ENCODE results near the gene NHP2.
A peak's percentile ranks its signal among the peaks of the same experiment; 100 is the strongest.
"Not testable (repeated sequence)": the region's sequence is repeated elsewhere in the genome, so short reads cannot be mapped to it uniquely, and the experiment has no call there.

NHP2 gene

GRCh38 chr5:178143246-178143645 is 10.4 kb downstream of the NHP2 start:
- no peak for TF ChIP-seq CTCF (IDR thresholded peaks at IDR 0.05; ENCODE audit: insufficient read depth, missing control alignments)
- no peak for FAIRE-seq
- DNase-seq (ENCODE audit: insufficient read length, low spot score): no peak

- FAIRE-seq (no peak), DNase-seq (ENCODE audit: insufficient read length, low spot score) (no peak)
- TF ChIP-seq CTCF (IDR thresholded peaks at IDR 0.05; ENCODE audit: insufficient read depth, missing control alignments): no peak
Measured at GRCh38 chr5:178142642-178143041, 11.0 kb downstream of the NHP2 start.

- TF ChIP-seq CTCF (IDR thresholded peaks at IDR 0.05; ENCODE audit: insufficient read depth, missing control alignments): no peak
- FAIRE-seq (no peak), DNase-seq (ENCODE audit: insufficient read length, low spot score) (no peak)
Measured at GRCh38 chr5:178141550-178141949, 12.1 kb downstream of the NHP2 start.

- no peak for TF ChIP-seq CTCF (IDR thresholded peaks at IDR 0.05; ENCODE audit: insufficient read depth, missing control alignments)
- DNase-seq (ENCODE audit: insufficient read length, low spot score): no peak
- FAIRE-seq: no peak
Measured at GRCh38 chr5:178137991-178138390, 15.7 kb downstream of the NHP2 start.

GRCh38 chr5:178136990-178137389 is 16.7 kb downstream of the NHP2 start:
- no peak for DNase-seq (ENCODE audit: insufficient read length, low spot score)

GRCh38 chr5:178131446-178131996 is 22.2 kb downstream of the NHP2 start:
- no peak for TF ChIP-seq CTCF (IDR thresholded peaks at IDR 0.05; ENCODE audit: insufficient read depth, missing control alignments)
- no peak for FAIRE-seq
- no peak for DNase-seq (ENCODE audit: insufficient read length, low spot score)

More at GRCh38 chr5:178136990-178137389, 16.7 kb downstream of the NHP2 start:
- FAIRE-seq: no peak
- TF ChIP-seq CTCF (IDR thresholded peaks at IDR 0.05; ENCODE audit: insufficient read depth, missing control alignments): no peak

- no peak for TF ChIP-seq CTCF (IDR thresholded peaks at IDR 0.05; ENCODE audit: insufficient read depth, missing control alignments)
- FAIRE-seq (no peak), DNase-seq (ENCODE audit: insufficient read length, low spot score) (peak; percentile 87)
Measured at GRCh38 chr5:178130576-178131445, 22.9 kb downstream of the NHP2 start, which contains the start of gene RMND5B. TSS of gene RMND5B (plus strand) at chr5:178131014. CDS start at chr5:178138120, 7,106 bp downstream.

- not testable (repeated sequence) for DNase-seq (ENCODE audit: insufficient read length, low spot score); FAIRE-seq
Measured at GRCh38 chr5:178130234-178130575, 23.5 kb downstream of the NHP2 start.

Measured in D721Med (cell line).